ENCODE results near the gene EXOC4. TPM values are rescaled to one million over a fixed set of nuclear protein-coding genes. Genes with fewer than 3 reads are reported as not detected.

EXOC4 gene
- total RNA-seq, 3 donors from 2014 or later: 63.9 to 90.2 (median 89.5) TPM

DNA sequence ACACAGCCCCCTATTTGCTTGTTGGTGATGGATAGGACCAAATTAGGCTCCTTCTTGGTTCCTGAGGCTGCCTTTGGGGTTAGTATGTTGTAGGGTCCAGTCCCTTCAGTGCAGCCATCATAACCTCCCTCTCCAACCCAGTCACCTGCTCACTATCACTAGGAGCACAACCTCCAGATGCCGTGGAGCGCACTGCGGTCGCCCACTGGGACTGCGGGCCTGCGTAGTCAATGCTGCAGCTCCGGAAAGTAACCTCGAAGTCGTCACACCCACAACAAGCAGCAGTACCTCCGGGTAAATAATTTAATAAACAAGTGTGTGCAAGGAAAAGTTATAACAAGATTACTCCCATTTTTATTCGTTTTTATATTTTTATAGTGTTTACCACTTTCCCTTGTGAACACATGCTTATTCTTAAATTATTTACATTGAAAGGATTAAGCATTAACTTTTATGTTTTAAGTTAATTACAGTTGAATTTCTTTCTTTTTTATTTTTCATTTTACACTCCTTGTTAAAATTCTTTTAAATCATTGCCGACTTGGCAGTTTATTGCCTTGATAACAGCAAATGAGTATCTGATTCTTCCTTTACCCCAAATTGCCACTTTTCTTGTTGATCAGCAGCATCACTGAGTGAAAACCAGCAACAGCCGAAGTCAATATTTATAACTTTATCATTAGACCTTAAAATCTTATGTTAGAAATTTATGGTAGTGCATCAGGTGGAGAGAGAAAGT lies 474.8 kb downstream of the EXOC4 start:
- Histone ChIP-seq H3K9me3 (no peaks in the 10 kb centered on the region), H3K4me1 (ENCODE audit: low read depth) (no peaks in the 10 kb centered on the region), H3K4me3 (no peak overlapping the region), H3K36me3 (ENCODE audit: low read depth) (no peaks in the 10 kb centered on the region)
- TF ChIP-seq, protein P1, sequence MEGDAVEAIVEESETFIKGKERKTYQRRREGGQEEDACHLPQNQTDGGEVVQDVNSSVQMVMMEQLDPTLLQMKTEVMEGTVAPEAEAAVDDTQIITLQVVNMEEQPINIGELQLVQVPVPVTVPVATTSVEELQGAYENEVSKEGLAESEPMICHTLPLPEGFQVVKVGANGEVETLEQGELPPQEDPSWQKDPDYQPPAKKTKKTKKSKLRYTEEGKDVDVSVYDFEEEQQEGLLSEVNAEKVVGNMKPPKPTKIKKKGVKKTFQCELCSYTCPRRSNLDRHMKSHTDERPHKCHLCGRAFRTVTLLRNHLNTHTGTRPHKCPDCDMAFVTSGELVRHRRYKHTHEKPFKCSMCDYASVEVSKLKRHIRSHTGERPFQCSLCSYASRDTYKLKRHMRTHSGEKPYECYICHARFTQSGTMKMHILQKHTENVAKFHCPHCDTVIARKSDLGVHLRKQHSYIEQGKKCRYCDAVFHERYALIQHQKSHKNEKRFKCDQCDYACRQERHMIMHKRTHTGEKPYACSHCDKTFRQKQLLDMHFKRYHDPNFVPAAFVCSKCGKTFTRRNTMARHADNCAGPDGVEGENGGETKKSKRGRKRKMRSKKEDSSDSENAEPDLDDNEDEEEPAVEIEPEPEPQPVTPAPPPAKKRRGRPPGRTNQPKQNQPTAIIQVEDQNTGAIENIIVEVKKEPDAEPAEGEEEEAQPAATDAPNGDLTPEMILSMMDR (IDR thresholded peaks at IDR 0.05): no peak
- DNase-seq (no peak), ATAC-seq (peak; percentile 56)
- intact Hi-C loops (cut with DNase I, micrococcal nuclease): no loop called here

DNA sequence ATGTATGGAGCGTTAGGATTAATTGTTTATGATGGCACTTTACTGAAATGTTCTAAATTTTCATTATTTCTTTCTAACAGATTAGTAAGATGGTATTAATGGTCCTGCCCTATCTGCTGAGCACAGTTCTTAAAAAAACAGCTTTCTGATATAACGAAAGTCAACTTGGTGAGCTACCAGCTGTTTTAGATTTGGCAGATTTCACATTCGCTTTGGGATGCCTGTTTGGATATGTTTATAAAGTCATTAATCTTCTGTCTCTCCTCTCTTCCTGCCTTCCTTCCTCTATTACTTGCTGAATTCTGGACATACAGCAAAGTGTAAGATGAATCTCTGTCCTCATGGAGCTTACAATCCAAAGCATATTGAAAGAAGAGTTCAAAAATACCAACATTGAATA lies 477.5 kb downstream of the EXOC4 start:
- intact Hi-C loops (cut with DNase I, micrococcal nuclease): no loop called here
- H3K9me3 ChIP-seq: no peaks in the 10 kb centered on the region
- no peaks in the 10 kb centered on the region for H3K4me1 ChIP-seq (ENCODE audit: low read depth)
- TF ChIP-seq, protein P1 (IDR thresholded peaks at IDR 0.05): no peak
- DNase-seq (no peak), ATAC-seq (no peak)
- no peaks in the 10 kb centered on the region for H3K36me3 ChIP-seq (ENCODE audit: low read depth)
- H3K4me3 ChIP-seq: no peak overlapping the region

DNA sequence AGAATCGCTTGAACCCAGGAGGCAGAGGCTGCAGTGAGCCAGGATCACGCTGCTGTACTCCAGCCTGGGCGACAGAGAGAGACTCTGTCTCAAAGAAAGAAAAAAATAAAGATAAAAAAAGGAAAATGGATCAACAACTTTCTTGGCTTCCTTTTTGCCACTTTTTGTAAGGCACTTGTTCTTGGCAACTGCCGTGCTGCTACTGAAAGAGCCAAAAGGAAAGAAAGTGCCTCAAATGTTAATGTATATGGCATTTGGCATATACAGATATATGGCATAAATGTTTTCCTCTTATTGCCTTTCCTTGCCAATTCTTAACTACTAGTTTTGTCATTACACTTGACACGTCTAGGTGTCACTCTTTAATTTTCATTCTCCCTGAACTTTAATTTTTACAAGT lies 480.5 kb downstream of the EXOC4 start:
- ATAC-seq: no peak
- Histone ChIP-seq H3K36me3 (ENCODE audit: low read depth) (no peaks in the 10 kb centered on the region), H3K4me3 (no peak overlapping the region), H3K4me1 (ENCODE audit: low read depth) (no peaks in the 10 kb centered on the region), H3K9me3 (no peaks in the 10 kb centered on the region)
- DNase-seq: no peak
- TF ChIP-seq, protein P1 (IDR thresholded peaks at IDR 0.05): no peak
- intact Hi-C loops (cut with DNase I, micrococcal nuclease): no loop called here

DNA sequence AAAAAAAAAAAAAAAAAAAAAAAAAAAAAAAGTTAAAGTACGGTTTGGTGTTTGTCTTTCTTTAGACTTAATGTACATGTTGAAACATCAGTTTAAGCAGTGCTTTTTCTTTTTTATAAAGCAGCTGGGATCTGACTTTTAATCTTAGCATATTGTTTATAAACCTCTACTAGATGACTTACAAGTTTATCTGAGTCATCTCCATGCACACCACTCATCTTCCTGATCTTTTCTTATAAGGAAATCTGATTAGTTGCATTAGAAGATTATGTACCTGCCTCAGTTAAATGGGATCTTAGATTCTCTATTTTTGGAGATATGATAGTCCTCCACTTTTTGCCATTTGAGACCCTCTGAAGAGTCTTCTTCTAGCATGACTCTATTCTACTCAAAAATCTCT lies 482.3 kb downstream of the EXOC4 start:
- ATAC-seq (no peak), DNase-seq (no peak)
- TF ChIP-seq, protein P1 (IDR thresholded peaks at IDR 0.05): no peak
- Histone ChIP-seq H3K9me3 (no peaks in the 10 kb centered on the region), H3K4me1 (ENCODE audit: low read depth) (no peaks in the 10 kb centered on the region), H3K36me3 (ENCODE audit: low read depth) (no peaks in the 10 kb centered on the region), H3K4me3 (no peak overlapping the region)
- intact Hi-C loops (cut with DNase I, micrococcal nuclease): no loop called here

DNA sequence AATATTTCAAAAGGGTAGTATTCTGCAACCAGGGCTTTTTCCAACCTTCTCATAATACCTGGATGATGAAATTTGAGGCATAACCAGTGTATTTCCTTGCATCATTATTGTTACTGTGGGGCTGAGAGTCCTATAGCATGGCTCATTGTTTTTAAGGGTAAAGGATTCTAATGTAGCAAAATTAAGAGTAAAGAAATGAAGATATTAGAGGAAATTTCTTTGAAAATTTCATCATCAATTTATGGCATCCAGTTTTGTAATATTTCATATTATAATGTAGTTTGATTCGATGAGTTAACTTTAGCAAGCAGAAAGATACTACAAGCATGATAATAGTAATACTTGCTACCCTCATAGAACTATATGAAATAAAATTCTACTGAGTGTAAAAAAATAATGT lies 486.9 kb downstream of the EXOC4 start:
- no peaks in the 10 kb centered on the region for H3K9me3 ChIP-seq
- H3K36me3 ChIP-seq (ENCODE audit: low read depth): no peaks in the 10 kb centered on the region
- no peak overlapping the region for H3K4me3 ChIP-seq
- DNase-seq (no peak), ATAC-seq (no peak)
- TF ChIP-seq, protein P1 (IDR thresholded peaks at IDR 0.05): no peak
- intact Hi-C loops (cut with DNase I, micrococcal nuclease): loop anchor here in 1 of 2 donors (10.0 kb wide), 1 partner anchor 345 kb away; no protein-coding TSS in a partner anchor
- H3K4me1 ChIP-seq (ENCODE audit: low read depth): no peaks in the 10 kb centered on the region

All from mucosa of descending colon (tissue), 3 donors.